Measurements from ENCODE around the gene PLBD2. TPM values are rescaled to one million over a fixed set of nuclear protein-coding genes. Genes with fewer than 3 reads are reported as not detected.
A peak's percentile ranks its signal among the peaks of the same experiment; 100 is the strongest.

PLBD2 gene
- total RNA-seq, 2 experiments from 2014 or later, result 11.1 to 12.0 TPM

DNA sequence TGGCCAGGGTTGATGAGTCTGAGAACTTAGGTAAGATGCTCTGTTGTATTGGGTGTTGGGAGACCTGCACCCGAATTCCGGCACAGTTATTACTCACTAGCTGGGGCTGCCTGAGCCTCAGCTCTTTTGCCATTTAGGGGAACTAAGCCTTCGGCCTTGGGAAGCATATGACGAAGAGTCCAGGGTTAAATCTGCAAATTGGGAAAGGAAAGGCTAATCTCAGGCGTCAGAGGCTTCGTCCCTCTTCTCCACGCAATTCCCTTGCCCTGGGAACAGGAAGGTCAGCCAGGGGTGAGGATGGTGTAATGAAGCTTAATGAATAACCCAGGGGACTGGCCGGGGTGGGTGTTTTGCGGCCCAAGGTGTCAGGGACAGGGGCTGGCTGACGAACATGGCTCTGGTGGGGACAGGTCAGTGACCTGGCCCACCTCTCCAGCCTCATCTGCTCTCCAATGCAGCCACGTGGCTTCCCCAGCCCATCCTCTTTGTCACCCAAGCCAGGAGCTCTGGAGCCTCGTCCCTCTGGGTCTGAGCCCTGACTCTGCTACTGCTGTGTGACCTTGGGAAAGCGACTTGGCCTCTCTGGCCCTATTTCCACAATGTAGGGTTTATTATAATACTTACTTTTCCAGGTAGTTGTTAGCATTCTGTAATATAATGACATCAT lies 60.0 kb downstream of the PLBD2 start:
- no peaks in the 10 kb centered on the region for H3K9me3 Mint-ChIP-seq (ENCODE audit: insufficient read depth)
- ATAC-seq, result no peak

DNA sequence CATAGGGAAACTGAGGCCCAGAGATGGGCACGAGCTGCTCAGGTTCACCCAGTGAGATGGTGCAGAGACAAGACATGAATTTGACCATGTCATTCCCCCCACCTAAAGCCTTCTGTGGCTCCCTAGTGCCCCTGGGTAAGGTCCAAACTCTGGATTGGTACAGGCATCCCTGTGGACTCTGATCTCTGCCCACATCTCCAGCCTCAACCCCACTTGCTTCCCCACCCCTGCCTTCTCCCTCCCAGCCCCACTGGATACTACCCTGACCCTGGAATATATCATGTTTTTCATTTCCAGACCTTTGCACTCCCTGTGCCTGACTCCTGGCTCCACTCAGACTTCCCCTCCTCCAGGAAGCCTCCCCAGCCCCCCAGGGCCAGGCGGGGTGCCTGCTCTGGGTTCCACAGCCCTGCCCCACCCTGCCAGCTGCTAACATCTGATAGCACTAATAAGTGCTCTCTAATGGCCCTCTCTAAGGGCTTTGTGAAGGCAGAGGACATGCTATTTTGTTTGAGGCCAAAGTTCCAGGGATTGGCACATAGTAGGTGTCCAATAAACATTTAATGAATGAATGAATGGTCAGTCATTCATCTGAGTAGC lies 62.7 kb downstream of the PLBD2 start:
- Mint-ChIP-seq H3K9me3 (ENCODE audit: insufficient read depth) (no peaks in the 10 kb centered on the region), H3K27me3 (ENCODE audit: low read depth) (peaks cover 5% of the 10 kb centered on the region), H3K36me3 (ENCODE audit: low read depth) (no peaks in the 10 kb centered on the region), H3K27ac (no peak overlapping the region), H3K4me3 (no peak overlapping the region), H3K4me1 (ENCODE audit: low read depth) (peaks cover 13% of the 10 kb centered on the region)
- CTCF ChIA-PET, result no interaction called here
- POLR2A ChIA-PET, result no interaction called here
- DNase-seq (no peak), ATAC-seq (no peak)

More for the DNA sequence above, 60.0 kb downstream of the PLBD2 start:
- H3K36me3 Mint-ChIP-seq (ENCODE audit: low read depth), result no peaks in the 10 kb centered on the region
- ChIA-PET POLR2A (no interaction called here), CTCF (no interaction called here)
- DNase-seq, result no peak
- no peak overlapping the region for H3K4me3 Mint-ChIP-seq
- peaks cover 13% of the 10 kb centered on the region for H3K4me1 Mint-ChIP-seq (ENCODE audit: low read depth)
- H3K27me3 Mint-ChIP-seq (ENCODE audit: low read depth), result peaks cover 3% of the 10 kb centered on the region
- H3K27ac Mint-ChIP-seq, result no peak overlapping the region

GRCh38 chr12:113422030-113422885 lies 63.9 kb downstream of the PLBD2 start, which contains the start of gene SDSL:
TSS of gene SDSL (plus strand) at chr12:113422380. CDS start at chr12:113427983, 5,603 bp downstream.
- Mint-ChIP-seq H3K4me1 (ENCODE audit: low read depth) (peaks cover 13% of the 10 kb centered on the region), H3K9me3 (ENCODE audit: insufficient read depth) (no peaks in the 10 kb centered on the region), H3K4me3 (peak within 1 kb of the TSS; percentile 81), H3K27me3 (ENCODE audit: low read depth) (peaks cover 6% of the 10 kb centered on the region), H3K36me3 (ENCODE audit: low read depth) (no peaks in the 10 kb centered on the region), H3K27ac (peak within 1 kb of the TSS; percentile 86)
- ChIA-PET CTCF (no interaction called here), POLR2A (interaction anchor here (0.7 kb wide), 1 partner anchor 1731 kb away, joined by 3 read pairs; no protein-coding TSS in a partner anchor)
- ATAC-seq, result peak; percentile 82
- DNase-seq, result peak; percentile 57

- H3K27ac Mint-ChIP-seq, result no peak overlapping the region
- H3K4me1 Mint-ChIP-seq (ENCODE audit: low read depth), result peaks cover 13% of the 10 kb centered on the region
- ATAC-seq (no peak), DNase-seq (no peak)
- no peaks in the 10 kb centered on the region for H3K9me3 Mint-ChIP-seq (ENCODE audit: insufficient read depth)
- H3K36me3 Mint-ChIP-seq (ENCODE audit: low read depth), result no peaks in the 10 kb centered on the region
- ChIA-PET POLR2A (no interaction called here), CTCF (interaction anchor here (1.7 kb wide), 1 partner anchor 22 kb away, joined by 7 read pairs; no protein-coding TSS in a partner anchor)
- peaks cover 4% of the 10 kb centered on the region for H3K27me3 Mint-ChIP-seq (ENCODE audit: low read depth)
- H3K4me3 Mint-ChIP-seq, result peak overlapping the region; percentile 81
Observed at GRCh38 chr12:113422886-113423669, 64.7 kb downstream of the PLBD2 start.

- no peak overlapping the region for H3K27ac Mint-ChIP-seq
- H3K27me3 Mint-ChIP-seq (ENCODE audit: low read depth), result peaks cover 3% of the 10 kb centered on the region
- H3K9me3 Mint-ChIP-seq (ENCODE audit: insufficient read depth), result no peaks in the 10 kb centered on the region
- H3K4me1 Mint-ChIP-seq (ENCODE audit: low read depth), result peaks cover 13% of the 10 kb centered on the region
- no peak overlapping the region for H3K4me3 Mint-ChIP-seq
- POLR2A ChIA-PET, result no interaction called here
- ATAC-seq (no peak), DNase-seq (no peak)
- H3K36me3 Mint-ChIP-seq (ENCODE audit: low read depth), result no peaks in the 10 kb centered on the region
- CTCF ChIA-PET, result interaction anchor here (0.7 to 2.1 kb wide), 9 partner anchors 21 to 380 kb away, joined by 3 to 15 read pairs (median 4); no protein-coding TSS in a partner anchor
Observed at GRCh38 chr12:113424456-113424855, 66.1 kb downstream of the PLBD2 start.

- H3K9me3 Mint-ChIP-seq (ENCODE audit: insufficient read depth), result no peaks in the 10 kb centered on the region
- H3K27ac Mint-ChIP-seq, result no peak overlapping the region
- peaks cover 13% of the 10 kb centered on the region for H3K4me1 Mint-ChIP-seq (ENCODE audit: low read depth)
- DNase-seq (peak; percentile 62), ATAC-seq (peak; percentile 55)
- H3K27me3 Mint-ChIP-seq (ENCODE audit: low read depth), result peaks cover 6% of the 10 kb centered on the region
- no peaks in the 10 kb centered on the region for H3K36me3 Mint-ChIP-seq (ENCODE audit: low read depth)
- POLR2A ChIA-PET, result no interaction called here
- no peak overlapping the region for H3K4me3 Mint-ChIP-seq
- CTCF ChIA-PET, result interaction anchor here (0.6 to 2.1 kb wide), 17 partner anchors 10 to 423 kb away, joined by 3 to 15 read pairs (median 4); no protein-coding TSS in a partner anchor
Observed at GRCh38 chr12:113424915-113425823, 66.8 kb downstream of the PLBD2 start.

DNA sequence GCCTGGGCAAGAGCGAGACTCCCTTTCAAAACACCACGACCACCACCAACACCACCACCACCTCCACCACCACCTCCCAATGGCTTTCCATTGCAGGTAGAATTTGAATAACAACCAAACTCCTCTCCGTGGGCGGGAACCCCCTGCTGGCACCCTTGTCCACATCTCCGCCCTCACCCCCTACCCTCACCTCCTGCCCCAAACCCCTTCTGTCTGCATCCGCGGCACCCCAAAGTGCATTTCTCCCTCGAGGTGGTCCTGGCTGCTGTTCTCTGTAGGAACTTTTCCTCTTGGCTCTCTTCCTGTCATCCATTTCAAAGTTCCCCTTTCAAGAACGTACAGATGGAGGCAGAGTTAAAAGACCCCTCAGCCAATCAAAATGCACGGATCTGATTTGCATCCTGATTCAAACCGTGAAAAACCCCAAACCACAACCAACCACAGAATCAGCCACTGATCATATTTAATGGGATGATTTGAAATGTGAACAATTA lies 67.6 kb downstream of the PLBD2 start:
- Mint-ChIP-seq H3K4me3 (no peak overlapping the region), H3K36me3 (ENCODE audit: low read depth) (no peaks in the 10 kb centered on the region), H3K9me3 (ENCODE audit: insufficient read depth) (no peaks in the 10 kb centered on the region), H3K27me3 (ENCODE audit: low read depth) (peaks cover 8% of the 10 kb centered on the region), H3K4me1 (ENCODE audit: low read depth) (peaks cover 13% of the 10 kb centered on the region), H3K27ac (no peak overlapping the region)
- ChIA-PET POLR2A (no interaction called here), CTCF (interaction anchor here (0.6 to 2.1 kb wide), 13 partner anchors 9 to 422 kb away, joined by 3 to 15 read pairs (median 4); no protein-coding TSS in a partner anchor)
- no peak for DNase-seq
- ATAC-seq, result no peak

DNA sequence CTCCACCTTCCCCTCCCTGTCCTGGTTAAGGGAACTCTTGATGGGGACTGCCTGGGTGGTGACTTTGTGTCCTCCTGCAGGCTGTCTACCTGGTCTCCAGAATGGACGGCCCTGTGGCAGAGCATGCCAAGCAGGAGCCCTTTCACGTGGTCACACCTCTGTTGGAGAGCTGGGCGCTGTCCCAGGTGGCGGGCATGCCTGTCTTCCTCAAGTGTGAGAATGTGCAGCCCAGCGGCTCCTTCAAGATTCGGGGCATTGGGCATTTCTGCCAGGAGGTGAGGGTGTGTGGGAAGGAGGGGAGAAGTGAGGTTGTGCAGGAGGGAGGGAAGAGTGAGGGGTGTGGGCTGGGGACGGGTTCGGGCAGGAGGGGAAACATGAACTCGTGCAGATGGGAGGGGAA lies 69.5 kb downstream of the PLBD2 start:
- CTCF ChIA-PET, result no interaction called here
- H3K9me3 Mint-ChIP-seq (ENCODE audit: insufficient read depth), result no peaks in the 10 kb centered on the region
- H3K4me1 Mint-ChIP-seq (ENCODE audit: low read depth), result peaks cover 2% of the 10 kb centered on the region
- POLR2A ChIA-PET, result no interaction called here
- H3K27ac Mint-ChIP-seq, result no peak overlapping the region
- H3K4me3 Mint-ChIP-seq, result no peak overlapping the region
- H3K36me3 Mint-ChIP-seq (ENCODE audit: low read depth), result no peaks in the 10 kb centered on the region
- peaks cover 9% of the 10 kb centered on the region for H3K27me3 Mint-ChIP-seq (ENCODE audit: low read depth)
- no peak for DNase-seq
- no peak for ATAC-seq

- ATAC-seq, result no peak
- DNase-seq, result no peak
- H3K36me3 Mint-ChIP-seq (ENCODE audit: low read depth), result no peaks in the 10 kb centered on the region
- CTCF ChIA-PET, result no interaction called here
- no peaks in the 10 kb centered on the region for H3K9me3 Mint-ChIP-seq (ENCODE audit: insufficient read depth)
- POLR2A ChIA-PET, result no interaction called here
- no peak overlapping the region for H3K27ac Mint-ChIP-seq
- no peaks in the 10 kb centered on the region for H3K4me1 Mint-ChIP-seq (ENCODE audit: low read depth)
- H3K27me3 Mint-ChIP-seq (ENCODE audit: low read depth), result peaks cover 9% of the 10 kb centered on the region
- H3K4me3 Mint-ChIP-seq, result no peak overlapping the region
Observed at GRCh38 chr12:113428482-113428881, 70.1 kb downstream of the PLBD2 start.

DNA sequence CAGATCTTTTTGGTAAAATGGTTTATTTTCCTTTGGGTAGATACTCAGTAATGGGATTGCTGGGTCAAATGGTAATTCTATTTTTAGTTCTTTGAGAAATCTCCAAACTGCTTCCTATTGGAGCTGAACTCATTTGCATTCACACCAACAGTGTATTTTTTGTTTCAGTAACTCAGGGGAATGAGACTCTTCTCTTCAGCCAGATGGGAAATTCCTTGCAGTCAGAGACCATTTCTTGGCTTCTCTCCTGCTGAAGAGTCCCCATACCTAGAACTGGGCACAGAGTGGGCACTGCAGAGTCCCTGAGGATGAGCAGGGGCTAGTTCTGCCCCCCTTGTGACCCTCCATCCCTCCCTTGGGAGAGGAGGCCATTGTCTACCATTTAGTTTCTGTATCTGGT lies 74.6 kb downstream of the PLBD2 start:
- Mint-ChIP-seq H3K4me3 (no peak overlapping the region), H3K4me1 (ENCODE audit: low read depth) (no peaks in the 10 kb centered on the region), H3K36me3 (ENCODE audit: low read depth) (no peaks in the 10 kb centered on the region), H3K27me3 (ENCODE audit: low read depth) (peaks cover 6% of the 10 kb centered on the region), H3K9me3 (ENCODE audit: insufficient read depth) (no peaks in the 10 kb centered on the region), H3K27ac (no peak overlapping the region)
- ChIA-PET CTCF (no interaction called here), POLR2A (no interaction called here)
- ATAC-seq (no peak), DNase-seq (no peak)

Measured in activated CD8-positive, alpha-beta T cell treated with anti-CD3 and anti-CD28 coated beads, Interleukin-2, amount 10 ng/mL, durations not matched to agents 7 days and 5 days (primary cell).